Measurements from ENCODE around the gene REPS2.

DNA sequence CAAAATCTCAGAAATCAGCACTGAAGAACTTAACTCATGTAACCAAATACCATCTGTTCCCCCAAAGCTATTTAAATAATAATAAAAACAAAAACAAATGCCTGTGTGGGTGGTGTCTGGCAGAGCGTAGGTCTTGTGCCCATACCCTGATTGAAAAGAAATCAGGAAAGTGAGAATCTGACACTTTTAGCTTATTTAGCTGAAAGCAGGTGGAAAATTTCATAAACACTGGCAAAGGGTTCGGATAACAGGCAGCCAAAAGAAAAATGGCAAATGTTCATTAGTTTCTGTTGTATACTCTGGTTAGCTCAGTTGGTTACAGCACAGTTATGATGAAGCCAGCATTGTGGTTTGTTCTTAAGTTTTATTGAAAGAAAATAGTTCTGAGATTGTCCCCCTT is 48.3 kb downstream of the REPS2 start:
- TF ChIP-seq, protein P1, sequence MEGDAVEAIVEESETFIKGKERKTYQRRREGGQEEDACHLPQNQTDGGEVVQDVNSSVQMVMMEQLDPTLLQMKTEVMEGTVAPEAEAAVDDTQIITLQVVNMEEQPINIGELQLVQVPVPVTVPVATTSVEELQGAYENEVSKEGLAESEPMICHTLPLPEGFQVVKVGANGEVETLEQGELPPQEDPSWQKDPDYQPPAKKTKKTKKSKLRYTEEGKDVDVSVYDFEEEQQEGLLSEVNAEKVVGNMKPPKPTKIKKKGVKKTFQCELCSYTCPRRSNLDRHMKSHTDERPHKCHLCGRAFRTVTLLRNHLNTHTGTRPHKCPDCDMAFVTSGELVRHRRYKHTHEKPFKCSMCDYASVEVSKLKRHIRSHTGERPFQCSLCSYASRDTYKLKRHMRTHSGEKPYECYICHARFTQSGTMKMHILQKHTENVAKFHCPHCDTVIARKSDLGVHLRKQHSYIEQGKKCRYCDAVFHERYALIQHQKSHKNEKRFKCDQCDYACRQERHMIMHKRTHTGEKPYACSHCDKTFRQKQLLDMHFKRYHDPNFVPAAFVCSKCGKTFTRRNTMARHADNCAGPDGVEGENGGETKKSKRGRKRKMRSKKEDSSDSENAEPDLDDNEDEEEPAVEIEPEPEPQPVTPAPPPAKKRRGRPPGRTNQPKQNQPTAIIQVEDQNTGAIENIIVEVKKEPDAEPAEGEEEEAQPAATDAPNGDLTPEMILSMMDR (conservative IDR thresholded peaks at IDR 0.05; ENCODE audit: low read depth, low read length), result no peak
- no peak for TF ChIP-seq EZH2 (IDR thresholded peaks at IDR 0.05; ENCODE audit: borderline replicate concordance, low read depth, low read length, poor library complexity, severe bottlenecking)

Measured in A673 (cell line).